Neural cell (in vitro differentiated cells): ENCODE measurements around the gene UBN2. TPM values are rescaled to one million over a fixed set of nuclear protein-coding genes. Genes with fewer than 3 reads are reported as not detected.

Experiments used
- H2AFZ ChIP-seq: fragments of 200-600, 300-800 bp; sonication (generic), shearing (Covaris generic); 2 replicates; pipeline ENCODE4 v1.6.0; 2014; ENCODE audit warnings: low read depth, mild to moderate bottlenecking, antibody characterized with exemption, low read length, moderate library complexity
- H3F3A ChIP-seq: fragments of 200-600 bp; shearing (Covaris generic); 2 replicates; pipeline ENCODE4 v1.6.1; 2016; ENCODE audit warnings: mild to moderate bottlenecking, moderate library complexity, mixed read lengths, antibody characterized with exemption, low read length; ENCODE audit not compliant: insufficient read depth, poor library complexity, severe bottlenecking
- H3K27ac ChIP-seq: fragments of 200-600, 300-800 bp; sonication (generic), shearing (Covaris generic); 2 replicates; pipeline ENCODE4 v1.5.1; 2014; ENCODE audit warnings: mild to moderate bottlenecking, low read length, moderate library complexity
- H3K27me3 ChIP-seq: fragments of 300-800, 200-600 bp; sonication (generic), shearing (Covaris generic); 2 replicates; pipeline ENCODE4 v1.6.0; 2014; ENCODE audit warnings: mild to moderate bottlenecking, low read depth, low read length, moderate library complexity; ENCODE audit not compliant: insufficient read depth
- H3K36me3 ChIP-seq: fragments of 300-800, 200-600 bp; sonication (generic), shearing (Covaris generic); 2 replicates; pipeline ENCODE4 v1.5.1; 2014; ENCODE audit warnings: mild to moderate bottlenecking, antibody characterized with exemption, low read length, moderate library complexity; ENCODE audit not compliant: insufficient read depth
- H3K4me2 ChIP-seq: fragments of 300-800, 200-600 bp; sonication (generic), shearing (Covaris generic); 2 replicates; pipeline ENCODE4 v1.6.0; 2014; ENCODE audit warnings: mild to moderate bottlenecking, low read length
- H3K4me3 ChIP-seq: fragments of 300-800, 200-600 bp; sonication (generic), shearing (Covaris generic); 2 replicates; pipeline ENCODE4 v1.5.1; 2014; ENCODE audit warnings: mild to moderate bottlenecking, low read length, moderate library complexity
- H3K79me2 ChIP-seq: fragments of 200-600 bp; shearing (Covaris generic); replicated peaks from 2 replicates; pipeline ENCODE4 v1.6.0; 2014; ENCODE audit warnings: mild to moderate bottlenecking, low read length, moderate library complexity; ENCODE audit not compliant: insufficient read depth
- H3K9ac ChIP-seq: fragments of 300-800, 200-600 bp; sonication (generic), shearing (Covaris generic); 2 replicates; pipeline ENCODE4 v1.6.1; 2016; ENCODE audit warnings: mild to moderate bottlenecking, low read length, mixed read lengths
- H3K9me2 ChIP-seq: fragments of 200-600 bp; shearing (Covaris generic); 2 replicates; pipeline ENCODE4 v1.6.1; 2016; ENCODE audit warnings: mild to moderate bottlenecking, low read length, mixed read lengths; ENCODE audit not compliant: insufficient read depth
- H3K9me3 ChIP-seq: fragments of 200-600, 300-800 bp; sonication (generic), shearing (Covaris generic); 2 replicates; pipeline ENCODE4 v1.6.1; 2016; ENCODE audit warnings: mild to moderate bottlenecking, mixed run types, low read length, moderate library complexity, mixed read lengths
- H4K20me1 ChIP-seq: fragments of 200-600 bp; shearing (Covaris generic); 2 replicates; pipeline ENCODE4 v1.6.1; 2016; ENCODE audit warnings: mild to moderate bottlenecking, mixed run types; ENCODE audit not compliant: insufficient read depth
- EP300 ChIP-seq: fragments of 450-650 bp; conservative IDR thresholded peaks from 2 replicates; pipeline ENCODE4 v1.6.1; 2014; ENCODE audit warnings: antibody characterized with exemption, mild to moderate bottlenecking, moderate library complexity; ENCODE audit not compliant: poor library complexity, severe bottlenecking
- EZH2 ChIP-seq: fragments of 200-600, 300-800 bp; shearing (Covaris generic), sonication (generic); IDR thresholded peaks from 2 replicates; pipeline ENCODE4 v1.6.1; 2014; ENCODE audit warnings: antibody characterized with exemption, low read length, borderline replicate concordance, mild to moderate bottlenecking; ENCODE audit not compliant: insufficient read depth, poor library complexity, severe bottlenecking
- MXI1 ChIP-seq: fragments of 450-650 bp; conservative IDR thresholded peaks from 2 replicates; pipeline ENCODE4 v1.6.1; 2014; ENCODE audit warnings: antibody characterized with exemption, mild to moderate bottlenecking; ENCODE audit not compliant: poor library complexity, severe bottlenecking
- POLR2AphosphoS5 ChIP-seq: IDR thresholded peaks from 2 replicates; pipeline ENCODE4 v1.6.1; 2012
- RAD21 ChIP-seq: fragments of 450-650 bp; conservative IDR thresholded peaks from 2 replicates; pipeline ENCODE4 v1.6.1; 2014; ENCODE audit warnings: antibody characterized with exemption, mild to moderate bottlenecking, moderate library complexity
- SMC3 ChIP-seq: fragments of 450-650 bp; conservative IDR thresholded peaks from 2 replicates; pipeline ENCODE4 v1.6.1; 2014; ENCODE audit warnings: antibody characterized with exemption, mild to moderate bottlenecking, moderate library complexity; ENCODE audit not compliant: poor library complexity
- TAF1 ChIP-seq: IDR thresholded peaks from 2 replicates; pipeline ENCODE4 v1.6.1; 2012; ENCODE audit warnings: low read depth
- polyA plus RNA-seq: library from polyadenylated mRNA; depleted of rRNA; stranded (reverse); fragments of >200 nt; gene quantifications from 2 replicates; pipeline ENCODE4 v1.2.3, GENCODE V29; 2014
- TF ChIP-seq, protein P1 (sequence below): fragments of 450-650 bp; IDR thresholded peaks from 2 replicates; pipeline ENCODE4 v1.5.1; 2014; ENCODE audit warnings: antibody characterized with exemption, mild to moderate bottlenecking, moderate library complexity; ENCODE audit not compliant: poor library complexity, severe bottlenecking
- TF ChIP-seq, protein P2 (sequence below): IDR thresholded peaks from 2 replicates; pipeline ENCODE4 v1.6.1; 2012; ENCODE audit warnings: borderline replicate concordance

UBN2 gene
- polyA plus RNA-seq, 1 donor from 2014 or later, result 18.2 TPM

DNA sequence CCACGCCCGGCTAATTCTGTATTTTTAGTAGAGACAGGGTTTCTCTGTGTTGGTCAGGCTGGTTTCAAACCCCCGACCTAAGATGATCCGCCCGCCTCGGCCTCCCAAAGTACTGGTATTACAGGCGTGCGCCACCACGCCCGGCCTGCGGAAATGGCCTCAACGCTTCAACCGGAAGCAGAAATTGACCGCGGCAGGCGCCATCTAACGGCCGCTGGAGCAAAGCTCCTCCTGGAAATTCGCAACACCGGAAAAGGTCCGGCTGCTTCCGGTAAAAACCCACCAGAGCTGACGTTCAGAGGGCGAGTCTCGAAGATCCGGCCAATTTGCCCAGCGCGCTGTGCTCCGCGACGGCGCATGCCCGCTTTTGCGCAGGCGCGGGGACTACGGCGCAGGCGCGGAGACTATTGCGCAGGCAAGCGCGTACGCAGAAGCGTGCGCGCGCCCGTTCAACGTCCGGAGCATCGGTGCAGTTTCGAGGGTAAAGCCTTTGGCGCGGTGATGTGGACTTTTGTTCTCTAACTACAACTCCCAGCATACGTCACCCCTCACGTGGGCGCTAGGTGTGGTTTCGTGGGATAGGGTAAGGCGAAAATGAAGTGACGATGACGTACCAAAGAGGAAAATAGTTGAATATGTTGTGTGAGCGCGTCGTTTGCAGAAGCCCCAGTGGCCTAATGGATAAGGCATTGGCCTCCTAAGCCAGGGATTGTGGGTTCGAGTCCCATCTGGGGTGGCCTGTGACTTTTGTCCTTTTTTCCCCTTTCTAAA is 109.2 kb downstream of the UBN2 start:
- Histone ChIP-seq H3K9me3 (no peaks in the 10 kb centered on the region), H4K20me1 (no peaks in the 10 kb centered on the region), H3K9ac (peak overlapping the region; percentile 100), H3K4me2 (no peak overlapping the region), H3K4me3 (peak overlapping the region; percentile 93), H3K27ac (peak overlapping the region; percentile 99), H3K79me2 (peaks cover 20% of the 10 kb centered on the region), H2AFZ (peak overlapping the region; percentile 36), H3K36me3 (no peaks in the 10 kb centered on the region), H3F3A (peaks cover 9% of the 10 kb centered on the region), H3K27me3 (no peaks in the 10 kb centered on the region), H3K9me2 (no peaks in the 10 kb centered on the region)
- TF ChIP-seq POLR2AphosphoS5 (peak; percentile 67), SMC3 (no peak), EP300 (peak; percentile 36), RAD21 (peak; percentile 33), MXI1 (peak; percentile 30), TAF1 (no peak), EZH2 (no peak)
- TF ChIP-seq, protein P1, sequence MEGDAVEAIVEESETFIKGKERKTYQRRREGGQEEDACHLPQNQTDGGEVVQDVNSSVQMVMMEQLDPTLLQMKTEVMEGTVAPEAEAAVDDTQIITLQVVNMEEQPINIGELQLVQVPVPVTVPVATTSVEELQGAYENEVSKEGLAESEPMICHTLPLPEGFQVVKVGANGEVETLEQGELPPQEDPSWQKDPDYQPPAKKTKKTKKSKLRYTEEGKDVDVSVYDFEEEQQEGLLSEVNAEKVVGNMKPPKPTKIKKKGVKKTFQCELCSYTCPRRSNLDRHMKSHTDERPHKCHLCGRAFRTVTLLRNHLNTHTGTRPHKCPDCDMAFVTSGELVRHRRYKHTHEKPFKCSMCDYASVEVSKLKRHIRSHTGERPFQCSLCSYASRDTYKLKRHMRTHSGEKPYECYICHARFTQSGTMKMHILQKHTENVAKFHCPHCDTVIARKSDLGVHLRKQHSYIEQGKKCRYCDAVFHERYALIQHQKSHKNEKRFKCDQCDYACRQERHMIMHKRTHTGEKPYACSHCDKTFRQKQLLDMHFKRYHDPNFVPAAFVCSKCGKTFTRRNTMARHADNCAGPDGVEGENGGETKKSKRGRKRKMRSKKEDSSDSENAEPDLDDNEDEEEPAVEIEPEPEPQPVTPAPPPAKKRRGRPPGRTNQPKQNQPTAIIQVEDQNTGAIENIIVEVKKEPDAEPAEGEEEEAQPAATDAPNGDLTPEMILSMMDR, result peak; percentile 99
- TF ChIP-seq, protein P2, sequence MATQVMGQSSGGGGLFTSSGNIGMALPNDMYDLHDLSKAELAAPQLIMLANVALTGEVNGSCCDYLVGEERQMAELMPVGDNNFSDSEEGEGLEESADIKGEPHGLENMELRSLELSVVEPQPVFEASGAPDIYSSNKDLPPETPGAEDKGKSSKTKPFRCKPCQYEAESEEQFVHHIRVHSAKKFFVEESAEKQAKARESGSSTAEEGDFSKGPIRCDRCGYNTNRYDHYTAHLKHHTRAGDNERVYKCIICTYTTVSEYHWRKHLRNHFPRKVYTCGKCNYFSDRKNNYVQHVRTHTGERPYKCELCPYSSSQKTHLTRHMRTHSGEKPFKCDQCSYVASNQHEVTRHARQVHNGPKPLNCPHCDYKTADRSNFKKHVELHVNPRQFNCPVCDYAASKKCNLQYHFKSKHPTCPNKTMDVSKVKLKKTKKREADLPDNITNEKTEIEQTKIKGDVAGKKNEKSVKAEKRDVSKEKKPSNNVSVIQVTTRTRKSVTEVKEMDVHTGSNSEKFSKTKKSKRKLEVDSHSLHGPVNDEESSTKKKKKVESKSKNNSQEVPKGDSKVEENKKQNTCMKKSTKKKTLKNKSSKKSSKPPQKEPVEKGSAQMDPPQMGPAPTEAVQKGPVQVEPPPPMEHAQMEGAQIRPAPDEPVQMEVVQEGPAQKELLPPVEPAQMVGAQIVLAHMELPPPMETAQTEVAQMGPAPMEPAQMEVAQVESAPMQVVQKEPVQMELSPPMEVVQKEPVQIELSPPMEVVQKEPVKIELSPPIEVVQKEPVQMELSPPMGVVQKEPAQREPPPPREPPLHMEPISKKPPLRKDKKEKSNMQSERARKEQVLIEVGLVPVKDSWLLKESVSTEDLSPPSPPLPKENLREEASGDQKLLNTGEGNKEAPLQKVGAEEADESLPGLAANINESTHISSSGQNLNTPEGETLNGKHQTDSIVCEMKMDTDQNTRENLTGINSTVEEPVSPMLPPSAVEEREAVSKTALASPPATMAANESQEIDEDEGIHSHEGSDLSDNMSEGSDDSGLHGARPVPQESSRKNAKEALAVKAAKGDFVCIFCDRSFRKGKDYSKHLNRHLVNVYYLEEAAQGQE, result peak; percentile 8

DNA sequence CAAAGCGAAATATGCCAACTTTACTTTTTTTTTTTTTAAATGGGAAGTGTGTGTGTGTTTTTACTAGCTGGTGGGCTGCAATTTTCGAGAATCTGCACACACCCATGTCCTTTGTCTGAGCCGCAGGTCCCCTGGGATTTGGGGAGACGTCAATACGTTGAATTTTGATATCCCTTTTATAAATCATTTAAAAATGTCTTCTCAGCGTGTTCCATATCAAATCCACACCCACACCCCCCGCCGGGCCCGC is 109.7 kb downstream of the UBN2 start:
- H3K27ac ChIP-seq, result peak overlapping the region; percentile 99
- no peaks in the 10 kb centered on the region for H3K27me3 ChIP-seq
- H3K9me2 ChIP-seq, result no peaks in the 10 kb centered on the region
- H3K9me3 ChIP-seq, result no peaks in the 10 kb centered on the region
- H3K79me2 ChIP-seq, result peaks cover 21% of the 10 kb centered on the region
- no peaks in the 10 kb centered on the region for H4K20me1 ChIP-seq
- TF ChIP-seq MXI1 (no peak), EP300 (peak; percentile 11)
- H3K36me3 ChIP-seq, result no peaks in the 10 kb centered on the region
- H3K9ac ChIP-seq, result peak overlapping the region; percentile 100
- H3K4me2 ChIP-seq, result no peak overlapping the region
- H3F3A ChIP-seq, result peaks cover 9% of the 10 kb centered on the region
- peak overlapping the region; percentile 93 for H3K4me3 ChIP-seq
- H2AFZ ChIP-seq, result peak overlapping the region; percentile 95
